ENCODE measurements around the gene PALM. TPM values are rescaled to one million over a fixed set of nuclear protein-coding genes. Genes with fewer than 3 reads are reported as not detected.

Gene PALM
- total and polyA plus RNA-seq, 3 experiments from 2014 or later, result not detected

- Mint-ChIP-seq H3K4me3 (no peak overlapping the region), H3K9me3 (no peaks in the 10 kb centered on the region), H3K4me1 (no peaks in the 10 kb centered on the region), H3K27me3 (peaks cover 0 to 2% of the 10 kb centered on the region in 2 donors), H3K27ac (no peak overlapping the region), H3K36me3 (no peaks in the 10 kb centered on the region)
- no peak overlapping the region for H3K4me3 ChIP-seq (ENCODE audit: low read length)
- POLR2A ChIA-PET, result no interaction called here
- no peaks in the 10 kb centered on the region for H3K27me3 ChIP-seq (ENCODE audit: insufficient read depth, low read length, poor library complexity, severe bottlenecking)
- no peak for DNase-seq
- H3K27ac ChIP-seq (ENCODE audit: low read depth, low read length), result no peak overlapping the region
- no peaks in the 10 kb centered on the region for H3K36me3 ChIP-seq (ENCODE audit: insufficient read depth, low read length)
- H3K9me3 ChIP-seq (ENCODE audit: low read length), result no peaks in the 10 kb centered on the region
- CTCF ChIA-PET, result interaction anchor here (1.2 kb wide), 1 partner anchor 11 kb away, joined by 3 read pairs; no protein-coding TSS in a partner anchor
- no peaks in the 10 kb centered on the region for H3K4me1 ChIP-seq (ENCODE audit: insufficient read depth, low read length)
Measured at GRCh38 chr19:751501-752341, 43.0 kb downstream of the PALM start.

GRCh38 chr19:752652-753517 is 44.1 kb downstream of the PALM start:
- Mint-ChIP-seq H3K36me3 (no peaks in the 10 kb centered on the region), H3K4me1 (no peaks in the 10 kb centered on the region), H3K27me3 (peaks cover 0 to 2% of the 10 kb centered on the region in 2 donors), H3K9me3 (peaks cover 0 to 2% (median 0%) of the 10 kb centered on the region in 5 donors), H3K4me3 (no peak overlapping the region), H3K27ac (no peak overlapping the region)
- H3K27me3 ChIP-seq (ENCODE audit: insufficient read depth, low read length, poor library complexity, severe bottlenecking), result no peaks in the 10 kb centered on the region
- no peaks in the 10 kb centered on the region for H3K36me3 ChIP-seq (ENCODE audit: insufficient read depth, low read length)
- POLR2A ChIA-PET, result no interaction called here
- H3K9me3 ChIP-seq (ENCODE audit: low read length), result no peaks in the 10 kb centered on the region
- no peak for DNase-seq
- no peak overlapping the region for H3K4me3 ChIP-seq (ENCODE audit: low read length)
- no peaks in the 10 kb centered on the region for H3K4me1 ChIP-seq (ENCODE audit: insufficient read depth, low read length)
- no peak overlapping the region for H3K27ac ChIP-seq (ENCODE audit: low read depth, low read length)
- CTCF ChIA-PET, result interaction anchor here (1.2 kb wide), 2 partner anchors 10 to 16 kb away, joined by 3 read pairs; no protein-coding TSS in a partner anchor

DNA sequence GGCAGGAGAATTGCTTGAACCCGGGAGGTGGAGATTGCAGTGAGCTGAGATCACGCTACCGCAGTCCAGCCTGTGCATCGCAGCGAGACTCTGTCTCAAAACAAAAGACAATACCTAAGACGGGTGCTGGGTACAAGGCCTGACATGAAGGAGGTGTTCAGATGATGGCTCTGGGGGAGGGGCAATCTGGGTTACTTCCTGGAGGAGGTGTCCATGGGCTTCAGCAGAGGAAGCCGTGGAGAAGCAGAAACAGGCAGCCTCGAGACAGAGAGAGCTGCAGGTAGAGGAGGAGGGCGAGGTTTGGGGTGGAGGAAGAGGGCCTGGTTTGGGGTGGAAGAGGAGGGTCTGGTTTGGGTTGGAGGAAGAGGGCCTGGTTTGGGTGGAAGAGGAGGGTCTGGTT is 45.8 kb downstream of the PALM start:
- Mint-ChIP-seq H3K4me3 (no peak overlapping the region), H3K9me3 (peaks cover 0 to 10% (median 8%) of the 10 kb centered on the region in 5 donors), H3K27ac (no peak overlapping the region), H3K36me3 (peaks cover 0 to 8% (median 0%) of the 10 kb centered on the region in 3 donors), H3K27me3 (peaks cover 0 to 2% of the 10 kb centered on the region in 2 donors), H3K4me1 (no peaks in the 10 kb centered on the region)
- Histone ChIP-seq H3K27me3 (ENCODE audit: insufficient read depth, low read length, poor library complexity, severe bottlenecking) (no peaks in the 10 kb centered on the region), H3K27ac (ENCODE audit: low read depth, low read length) (no peak overlapping the region), H3K4me1 (ENCODE audit: insufficient read depth, low read length) (no peaks in the 10 kb centered on the region), H3K4me3 (ENCODE audit: low read length) (no peak overlapping the region), H3K36me3 (ENCODE audit: insufficient read depth, low read length) (no peaks in the 10 kb centered on the region), H3K9me3 (ENCODE audit: low read length) (no peaks in the 10 kb centered on the region)
- ChIA-PET CTCF (no interaction called here), POLR2A (no interaction called here)
- no peak for DNase-seq

GRCh38 chr19:755063-755462 is 46.3 kb downstream of the PALM start:
- no peak overlapping the region for H3K27ac ChIP-seq (ENCODE audit: low read depth, low read length)
- no peaks in the 10 kb centered on the region for H3K9me3 ChIP-seq (ENCODE audit: low read length)
- ChIA-PET POLR2A (no interaction called here), CTCF (no interaction called here)
- Mint-ChIP-seq H3K4me1 (no peaks in the 10 kb centered on the region), H3K27me3 (peaks cover 0 to 2% of the 10 kb centered on the region in 2 donors), H3K36me3 (peaks cover 0 to 10% (median 0%) of the 10 kb centered on the region in 3 donors), H3K27ac (no peak overlapping the region), H3K9me3 (peaks cover 0 to 13% (median 9%) of the 10 kb centered on the region in 5 donors), H3K4me3 (no peak overlapping the region)
- H3K4me1 ChIP-seq (ENCODE audit: insufficient read depth, low read length), result no peaks in the 10 kb centered on the region
- no peak for DNase-seq
- H3K27me3 ChIP-seq (ENCODE audit: insufficient read depth, low read length, poor library complexity, severe bottlenecking), result no peaks in the 10 kb centered on the region
- no peak overlapping the region for H3K4me3 ChIP-seq (ENCODE audit: low read length)
- H3K36me3 ChIP-seq (ENCODE audit: insufficient read depth, low read length), result no peaks in the 10 kb centered on the region

GRCh38 chr19:756236-756635 is 47.5 kb downstream of the PALM start:
- ChIA-PET POLR2A (no interaction called here), CTCF (no interaction called here)
- Histone ChIP-seq H3K27me3 (ENCODE audit: insufficient read depth, low read length, poor library complexity, severe bottlenecking) (no peaks in the 10 kb centered on the region), H3K9me3 (ENCODE audit: low read length) (no peaks in the 10 kb centered on the region), H3K4me1 (ENCODE audit: insufficient read depth, low read length) (no peaks in the 10 kb centered on the region), H3K4me3 (ENCODE audit: low read length) (no peak overlapping the region), H3K36me3 (ENCODE audit: insufficient read depth, low read length) (no peaks in the 10 kb centered on the region), H3K27ac (ENCODE audit: low read depth, low read length) (no peak overlapping the region)
- Mint-ChIP-seq H3K27ac (no peak overlapping the region), H3K4me1 (no peaks in the 10 kb centered on the region), H3K36me3 (peaks cover 0 to 10% (median 0%) of the 10 kb centered on the region in 3 donors), H3K27me3 (peaks cover 0 to 2% of the 10 kb centered on the region in 2 donors), H3K4me3 (no peak overlapping the region), H3K9me3 (peaks cover 0 to 13% (median 9%) of the 10 kb centered on the region in 5 donors)
- no peak for DNase-seq

DNA sequence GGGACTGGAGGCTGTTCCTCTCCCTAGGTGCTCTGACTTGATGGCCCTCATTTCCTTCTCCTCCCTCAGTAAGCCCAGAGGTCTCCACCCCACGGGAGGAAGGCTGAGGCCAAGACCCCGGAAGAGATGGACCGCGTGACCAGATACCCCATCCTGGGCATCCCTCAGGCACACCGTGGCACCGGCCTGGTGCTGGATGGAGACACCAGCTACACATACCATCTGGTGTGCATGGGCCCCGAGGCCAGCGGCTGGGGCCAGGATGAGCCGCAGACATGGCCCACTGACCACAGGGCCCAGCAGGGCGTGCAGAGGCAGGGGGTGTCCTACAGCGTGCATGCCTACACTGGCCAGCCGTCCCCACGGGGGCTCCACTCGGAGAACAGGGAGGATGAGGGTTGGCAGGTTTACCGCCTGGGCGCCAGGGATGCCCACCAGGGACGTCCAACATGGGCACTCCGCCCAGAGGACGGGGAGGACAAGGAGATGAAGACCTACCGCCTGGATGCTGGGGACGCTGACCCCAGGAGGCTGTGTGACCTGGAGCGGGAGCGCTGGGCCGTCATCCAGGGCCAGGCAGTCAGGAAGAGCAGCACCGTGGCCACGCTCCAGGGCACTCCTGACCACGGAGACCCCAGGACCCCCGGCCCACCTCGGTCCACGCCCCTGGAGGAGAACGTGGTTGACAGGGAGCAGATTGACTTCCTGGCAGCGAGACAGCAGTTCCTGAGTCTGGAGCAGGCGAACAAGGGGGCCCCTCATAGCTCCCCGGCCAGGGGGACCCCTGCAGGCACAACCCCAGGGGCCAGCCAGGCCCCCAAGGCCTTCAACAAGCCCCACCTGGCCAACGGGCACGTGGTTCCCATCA is 48.3 kb downstream of the PALM start:
- Mint-ChIP-seq H3K27ac (no peak overlapping the region), H3K9me3 (peaks cover 0 to 13% (median 9%) of the 10 kb centered on the region in 5 donors), H3K27me3 (peaks cover 0 to 2% of the 10 kb centered on the region in 2 donors), H3K4me1 (no peaks in the 10 kb centered on the region), H3K4me3 (no peak overlapping the region), H3K36me3 (peaks cover 0 to 10% (median 0%) of the 10 kb centered on the region in 3 donors)
- ChIA-PET POLR2A (no interaction called here), CTCF (interaction anchor here (1.3 kb wide), 1 partner anchor 14 kb away, joined by 3 read pairs; no protein-coding TSS in a partner anchor)
- H3K9me3 ChIP-seq (ENCODE audit: low read length), result no peaks in the 10 kb centered on the region
- H3K27me3 ChIP-seq (ENCODE audit: insufficient read depth, low read length, poor library complexity, severe bottlenecking), result no peaks in the 10 kb centered on the region
- H3K27ac ChIP-seq (ENCODE audit: low read depth, low read length), result no peak overlapping the region
- H3K4me1 ChIP-seq (ENCODE audit: insufficient read depth, low read length), result no peaks in the 10 kb centered on the region
- DNase-seq, result no peak
- H3K36me3 ChIP-seq (ENCODE audit: insufficient read depth, low read length), result no peaks in the 10 kb centered on the region
- H3K4me3 ChIP-seq (ENCODE audit: low read length), result no peak overlapping the region

- POLR2A ChIA-PET, result no interaction called here
- Histone ChIP-seq H3K4me1 (ENCODE audit: insufficient read depth, low read length) (no peaks in the 10 kb centered on the region), H3K27ac (ENCODE audit: low read depth, low read length) (no peak overlapping the region), H3K27me3 (ENCODE audit: insufficient read depth, low read length, poor library complexity, severe bottlenecking) (no peaks in the 10 kb centered on the region), H3K4me3 (ENCODE audit: low read length) (no peak overlapping the region), H3K9me3 (ENCODE audit: low read length) (no peaks in the 10 kb centered on the region), H3K36me3 (ENCODE audit: insufficient read depth, low read length) (no peaks in the 10 kb centered on the region)
- DNase-seq, result no peak
- CTCF ChIA-PET, result interaction anchor here (1.3 kb wide), 1 partner anchor 13 kb away, joined by 3 read pairs; no protein-coding TSS in a partner anchor
- Mint-ChIP-seq H3K4me3 (no peak overlapping the region), H3K4me1 (no peaks in the 10 kb centered on the region), H3K27ac (no peak overlapping the region), H3K9me3 (peaks cover 0 to 13% (median 9%) of the 10 kb centered on the region in 5 donors), H3K27me3 (peaks cover 0 to 2% of the 10 kb centered on the region in 2 donors), H3K36me3 (peaks cover 0 to 10% (median 0%) of the 10 kb centered on the region in 3 donors)
Measured at GRCh38 chr19:757811-758668, 49.3 kb downstream of the PALM start.
